ENCODE data around the gene GCSH.
"Not testable (repeated sequence)": the region's sequence is repeated elsewhere in the genome, so short reads cannot be mapped to it uniquely, and the experiment has no call there.

The GCSH gene

DNA sequence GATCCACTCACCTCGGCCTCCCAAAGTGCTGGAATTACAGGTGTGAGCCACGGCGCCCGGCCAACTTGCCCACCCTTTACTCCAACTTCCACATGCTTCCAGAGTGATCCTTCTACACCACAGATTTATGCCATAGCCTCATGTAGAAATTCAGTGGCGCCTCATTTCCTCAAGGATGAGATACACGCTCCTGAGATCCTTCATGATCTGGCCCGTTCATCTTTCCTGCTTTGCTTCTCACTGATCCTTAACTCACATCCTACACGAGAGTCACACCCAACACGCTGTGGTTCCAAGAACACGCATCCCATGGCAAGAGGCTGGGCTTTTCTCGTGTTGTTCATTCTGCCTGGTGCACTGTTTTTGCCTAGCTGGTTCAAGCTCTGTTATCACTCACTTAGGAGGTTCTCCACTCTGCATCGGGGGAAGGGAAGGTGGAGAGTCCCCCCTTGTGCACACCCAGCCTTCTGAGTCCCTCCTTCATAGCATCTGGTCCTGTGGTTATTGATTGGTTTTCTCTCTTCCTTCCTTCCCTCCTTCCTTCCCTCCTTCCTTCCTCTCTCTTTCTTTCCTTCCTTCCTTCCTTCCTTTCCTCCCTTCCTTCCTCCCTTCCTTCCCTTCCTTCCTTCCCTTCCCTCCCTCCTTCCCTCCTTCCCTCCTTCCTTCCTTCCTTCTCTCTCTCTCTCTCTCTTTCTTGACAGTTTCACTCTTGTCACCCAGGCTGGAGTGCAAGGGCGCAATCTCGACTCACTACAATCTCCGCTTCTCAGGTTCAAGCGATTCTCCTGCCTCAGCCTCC is 32.7 kb upstream of the GCSH start:
- Histone ChIP-seq H3K4me1 (peaks cover 0 to 10% (median 7%) of the 10 kb centered on the region in 10 experiments; a peak in 12 of 20 replicates), H3K9me3 (replicated peaks in 1 of 11) (0 out of 22 replicates have a peak, but pooled peaks cover 0 to 5% (median 0%) of the 10 kb centered on the region in 11 experiments), H4K20me1 (no peaks in the 10 kb centered on the region), H3K27me3 (no peaks in the 10 kb centered on the region), H3K9ac (no peak overlapping the region), H3K27ac (no peak overlapping the region; a peak in 1 of 22 replicates), H3K4me2 (peak overlapping the region in 8 of 11 experiments; percentile 5 to 42 (median 20); a peak in 9 of 22 replicates), H3K36me3 (no peaks in the 10 kb centered on the region), H3K4me3 (no peak overlapping the region)
- no peak for TF ChIP-seq Cebpa-rat (IDR thresholded peaks at IDR 0.05)

DNA sequence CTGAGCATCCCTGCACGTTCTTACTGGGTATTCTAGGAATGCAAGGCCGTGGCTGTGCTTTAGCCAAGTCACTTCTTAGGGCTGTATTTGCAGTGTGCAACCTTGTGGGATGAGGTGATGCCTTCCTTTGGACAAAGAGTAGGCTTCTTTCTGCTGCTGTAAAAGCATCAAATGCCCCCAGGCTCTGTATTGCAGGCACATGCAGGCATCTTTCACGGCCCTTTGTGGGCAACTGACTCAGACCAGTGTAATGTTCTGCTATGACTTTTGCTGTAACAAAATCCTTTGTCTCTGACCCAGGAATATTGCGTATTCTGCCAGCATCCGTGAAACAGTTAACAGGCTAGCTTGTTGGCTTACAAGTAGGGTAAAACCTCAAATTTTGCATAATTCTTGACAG is 30.9 kb upstream of the GCSH start:
- H3K36me3 ChIP-seq: no peaks in the 10 kb centered on the region
- no peaks in the 10 kb centered on the region for H3K27me3 ChIP-seq
- no peak overlapping the region for H3K4me3 ChIP-seq
- H3K9me3 ChIP-seq (replicated peaks in 1 of 11): 0 out of 22 replicates have a peak, but pooled peaks cover 0 to 5% (median 0%) of the 10 kb centered on the region in 11 experiments
- H3K4me1 ChIP-seq: peaks cover 0 to 10% (median 7%) of the 10 kb centered on the region in 10 experiments; a peak in 12 of 20 replicates
- TF ChIP-seq Cebpa-rat (IDR thresholded peaks at IDR 0.05): no peak
- H4K20me1 ChIP-seq: no peaks in the 10 kb centered on the region
- no peak overlapping the region for H3K27ac ChIP-seq
- no peak overlapping the region for H3K9ac ChIP-seq
- no peak overlapping the region for H3K4me2 ChIP-seq

DNA sequence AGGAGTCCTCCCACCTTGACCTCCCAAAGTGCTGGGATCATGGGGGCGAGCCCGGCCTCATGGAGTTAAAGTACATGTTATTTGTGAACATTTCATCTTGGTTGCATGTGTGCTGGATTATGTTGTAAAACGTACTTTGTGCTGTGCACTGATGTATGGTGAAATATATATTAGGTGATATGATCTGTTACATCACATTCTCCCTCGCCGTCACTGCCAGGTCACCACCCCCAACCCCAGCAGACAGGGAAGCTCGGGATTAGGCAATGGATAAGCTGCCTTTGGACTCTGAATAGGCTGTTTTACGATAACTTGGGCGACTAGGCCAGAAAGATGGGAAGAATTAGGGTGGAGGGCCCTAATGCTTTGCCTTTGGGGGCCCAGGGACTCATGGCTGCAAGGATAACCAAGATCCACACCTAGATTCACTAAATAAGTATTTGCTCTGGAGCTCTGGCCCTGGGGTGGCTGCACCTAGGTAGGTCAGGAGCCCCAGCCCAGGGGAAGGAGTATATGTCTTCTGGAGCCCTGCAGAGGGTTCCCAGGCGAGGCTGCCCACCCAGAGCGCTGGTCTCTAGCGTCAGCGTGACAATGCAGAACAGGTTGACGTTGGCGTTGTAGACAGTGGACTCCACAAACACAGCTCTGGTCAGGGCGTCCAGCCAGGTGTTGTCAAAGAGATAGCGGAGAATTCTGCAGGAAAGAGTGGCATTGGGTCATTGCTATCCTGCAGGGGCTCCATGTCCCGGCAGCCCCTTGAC is 27.1 kb upstream of the GCSH start:
- H3K27ac ChIP-seq: no peak overlapping the region
- no peaks in the 10 kb centered on the region for H4K20me1 ChIP-seq
- H3K9ac ChIP-seq: no peak overlapping the region
- no peaks in the 10 kb centered on the region for H3K9me3 ChIP-seq (replicated peaks in 1 of 11)
- H3K4me2 ChIP-seq: no peak overlapping the region
- H3K4me1 ChIP-seq: peaks cover 0 to 27% (median 13%) of the 10 kb centered on the region in 10 experiments; a peak in 13 of 20 replicates
- H3K27me3 ChIP-seq: no peaks in the 10 kb centered on the region
- H3K36me3 ChIP-seq: no peaks in the 10 kb centered on the region
- TF ChIP-seq Cebpa-rat (IDR thresholded peaks at IDR 0.05): 0 out of 22 replicates have a peak, but pooled peaks of 1 of the 11 experiments have one; percentile 13
- H3K4me3 ChIP-seq: no peak overlapping the region

DNA sequence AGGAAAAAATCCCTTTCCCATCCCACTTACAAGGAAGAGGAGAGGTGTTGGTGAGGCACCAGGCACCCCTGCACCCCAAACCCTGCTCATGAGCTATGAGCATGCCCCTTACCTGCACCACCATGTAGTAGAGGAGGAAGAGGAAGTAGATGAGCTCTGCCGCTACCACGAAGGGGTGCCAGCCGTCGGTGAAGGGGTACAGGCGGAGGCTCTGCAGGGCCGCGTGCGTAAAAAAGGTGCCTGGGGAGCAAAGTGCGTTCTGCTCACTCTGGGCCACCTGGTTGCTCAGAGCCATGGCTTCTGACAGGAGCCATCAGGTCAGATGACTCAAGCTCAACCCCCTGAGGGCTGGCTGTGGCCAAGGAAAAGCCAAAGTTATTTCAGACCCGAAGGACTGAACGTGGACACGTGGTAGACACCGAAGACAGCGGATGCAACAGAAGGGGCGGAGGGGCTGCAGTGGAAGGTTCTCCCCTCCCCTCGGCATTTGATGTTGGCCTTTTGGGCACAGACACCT is 25.3 kb upstream of the GCSH start:
- TF ChIP-seq Cebpa-rat (IDR thresholded peaks at IDR 0.05): no peak
- H3K27ac ChIP-seq: no peak overlapping the region
- no peak overlapping the region for H3K4me3 ChIP-seq
- no peaks in the 10 kb centered on the region for H3K36me3 ChIP-seq
- H3K9ac ChIP-seq: no peak overlapping the region
- H4K20me1 ChIP-seq: no peaks in the 10 kb centered on the region
- no peaks in the 10 kb centered on the region for H3K27me3 ChIP-seq
- H3K4me1 ChIP-seq: peaks cover 0 to 27% (median 13%) of the 10 kb centered on the region in 10 experiments; a peak in 13 of 20 replicates
- H3K4me2 ChIP-seq: peak overlapping the region in 2 of 11 experiments; percentile 12 to 63; a peak in 1 of 22 replicates
- no peaks in the 10 kb centered on the region for H3K9me3 ChIP-seq (replicated peaks in 1 of 11)

DNA sequence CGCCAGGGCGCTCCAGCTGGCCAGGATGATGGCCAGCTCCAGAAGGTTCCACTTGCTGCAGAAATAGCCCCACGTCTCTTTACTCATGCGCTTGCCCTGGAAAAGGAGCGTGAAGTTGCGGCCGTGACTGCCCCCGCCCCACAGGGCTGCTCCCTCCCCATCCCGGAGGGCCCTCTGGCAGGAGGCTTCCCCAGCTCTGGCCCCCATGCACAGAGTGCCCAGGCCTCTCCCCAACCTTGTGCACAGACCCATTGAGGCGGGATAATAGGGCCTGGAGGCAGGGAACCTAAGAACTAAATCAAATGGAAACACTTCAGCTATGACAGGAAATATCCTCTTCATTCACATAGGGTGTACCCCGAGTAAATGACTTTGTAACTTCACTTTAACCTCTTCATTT is 21.2 kb upstream of the GCSH start:
- no peaks in the 10 kb centered on the region for H3K9me3 ChIP-seq (replicated peaks in 1 of 11)
- no peak overlapping the region for H3K27ac ChIP-seq
- no peaks in the 10 kb centered on the region for H3K27me3 ChIP-seq
- no peaks in the 10 kb centered on the region for H4K20me1 ChIP-seq
- H3K4me1 ChIP-seq: peaks cover 0 to 27% (median 13%) of the 10 kb centered on the region in 10 experiments; a peak in 13 of 20 replicates
- H3K4me2 ChIP-seq: no peak overlapping the region
- no peaks in the 10 kb centered on the region for H3K36me3 ChIP-seq
- no peak overlapping the region for H3K4me3 ChIP-seq
- TF ChIP-seq Cebpa-rat (IDR thresholded peaks at IDR 0.05): no peak
- H3K9ac ChIP-seq: no peak overlapping the region

DNA sequence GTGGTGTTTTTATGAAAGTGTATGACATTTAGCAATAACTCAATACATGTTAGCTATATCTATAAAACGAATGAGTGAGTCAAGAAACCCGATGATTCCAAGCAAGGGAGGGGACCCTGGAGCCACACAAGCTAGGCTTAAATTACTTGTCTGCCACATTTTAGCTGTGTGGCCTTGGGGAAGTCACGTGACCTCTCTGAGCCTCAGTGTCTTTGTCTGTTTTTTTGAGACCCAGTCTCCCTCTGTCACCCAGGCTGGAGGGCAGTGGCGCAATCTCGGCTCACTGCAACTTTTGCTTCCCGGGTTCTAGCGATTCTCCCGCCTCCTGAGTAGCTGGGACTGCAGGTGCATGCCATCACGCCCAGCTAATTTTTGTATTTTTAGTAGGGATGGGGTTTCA is 20.1 kb upstream of the GCSH start:
- no peak overlapping the region for H3K27ac ChIP-seq
- peaks cover 0 to 21% (median 13%) of the 10 kb centered on the region in 10 experiments; a peak in 13 of 20 replicates for H3K4me1 ChIP-seq

DNA sequence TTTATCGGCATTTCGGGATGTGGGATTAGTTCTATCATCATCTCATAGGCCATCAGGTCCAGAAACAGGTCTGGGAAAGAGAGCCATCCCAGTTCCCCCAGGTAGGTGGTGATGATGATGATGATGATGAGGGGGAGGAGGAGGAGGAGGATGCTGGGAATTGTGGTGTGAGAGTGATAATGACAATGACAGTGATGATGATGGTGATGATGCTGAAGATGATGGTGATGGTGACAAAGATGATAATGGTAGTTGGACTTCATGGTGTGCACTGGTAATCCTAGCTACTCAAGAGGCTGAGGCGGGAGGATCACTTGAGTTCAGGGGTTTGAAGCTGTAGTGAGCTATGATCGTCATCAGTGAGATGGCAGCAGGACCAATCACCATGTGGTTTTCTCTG is 16.3 kb upstream of the GCSH start:
- no peaks in the 10 kb centered on the region for H3K36me3 ChIP-seq
- TF ChIP-seq Cebpa-rat (IDR thresholded peaks at IDR 0.05): no peak
- H4K20me1 ChIP-seq: no peaks in the 10 kb centered on the region
- H3K9ac ChIP-seq: no peak overlapping the region
- no peak overlapping the region for H3K27ac ChIP-seq
- no peaks in the 10 kb centered on the region for H3K27me3 ChIP-seq
- H3K4me2 ChIP-seq: no peak overlapping the region
- no peaks in the 10 kb centered on the region for H3K4me1 ChIP-seq
- no peaks in the 10 kb centered on the region for H3K9me3 ChIP-seq (replicated peaks in 1 of 11)
- no peak overlapping the region for H3K4me3 ChIP-seq

More for the DNA sequence above, 20.1 kb upstream of the GCSH start:
- Histone ChIP-seq H3K27me3 (no peaks in the 10 kb centered on the region), H3K4me2 (no peak overlapping the region), H4K20me1 (no peaks in the 10 kb centered on the region), H3K36me3 (no peaks in the 10 kb centered on the region), H3K9me3 (replicated peaks in 1 of 11) (no peaks in the 10 kb centered on the region), H3K9ac (no peak overlapping the region), H3K4me3 (no peak overlapping the region)
- no peak for TF ChIP-seq Cebpa-rat (IDR thresholded peaks at IDR 0.05)

DNA sequence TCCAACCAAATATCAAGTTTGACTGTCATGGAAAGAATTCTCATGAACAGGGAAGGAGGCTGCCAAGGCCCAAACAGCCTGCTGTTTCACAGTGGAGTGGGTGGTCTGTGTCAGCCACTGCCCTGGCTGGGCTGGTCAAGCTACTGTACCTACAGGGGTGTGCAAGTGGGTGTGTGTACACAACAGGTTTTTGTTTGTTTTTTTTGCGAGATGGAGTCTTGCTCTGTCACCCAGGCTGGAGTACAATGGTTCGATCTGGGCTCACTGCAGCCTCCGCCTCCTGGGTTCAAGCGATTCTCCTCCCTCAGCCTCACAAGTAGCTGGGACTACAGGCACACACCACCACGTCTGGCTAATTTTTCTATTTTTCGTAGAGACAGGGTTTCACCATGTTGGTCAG is 13.1 kb upstream of the GCSH start:
- H3K36me3 ChIP-seq; H3K27ac ChIP-seq; H3K4me1 ChIP-seq; H4K20me1 ChIP-seq; H3K4me3 ChIP-seq; H3K4me2 ChIP-seq; H3K9ac ChIP-seq; H3K27me3 ChIP-seq; H3K9me3 ChIP-seq (replicated peaks in 1 of 11): not testable (repeated sequence)

DNA sequence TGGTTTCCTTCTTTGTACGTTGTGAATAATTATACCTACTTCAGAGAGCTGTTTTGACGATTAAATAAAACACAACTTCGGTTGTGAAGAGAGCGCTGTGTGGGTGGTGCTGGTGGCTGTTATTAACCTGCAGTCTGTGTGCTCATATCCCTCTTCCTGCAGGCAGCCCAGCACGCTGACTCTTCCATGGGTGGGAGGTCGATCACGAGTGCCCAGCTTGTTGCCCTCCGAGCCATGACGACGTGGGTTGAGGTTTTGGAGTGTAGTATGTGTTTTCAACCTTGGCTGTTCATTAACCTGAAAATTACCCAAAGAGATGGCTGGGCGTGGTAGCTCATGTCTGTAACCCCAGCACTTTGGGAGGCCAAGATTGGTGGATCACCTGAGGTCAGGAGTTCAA is 11.3 kb upstream of the GCSH start:
- peaks cover 0 to 7% (median 0%) of the 10 kb centered on the region in 10 experiments; a peak in 2 of 20 replicates for H3K4me1 ChIP-seq
- no peak overlapping the region for H3K9ac ChIP-seq
- H3K4me2 ChIP-seq: no peak overlapping the region
- no peak overlapping the region for H3K4me3 ChIP-seq
- H4K20me1 ChIP-seq: no peaks in the 10 kb centered on the region
- no peak overlapping the region for H3K27ac ChIP-seq
- no peak for TF ChIP-seq Cebpa-rat (IDR thresholded peaks at IDR 0.05)
- H3K9me3 ChIP-seq (replicated peaks in 1 of 11): no peaks in the 10 kb centered on the region
- H3K27me3 ChIP-seq: no peaks in the 10 kb centered on the region
- no peaks in the 10 kb centered on the region for H3K36me3 ChIP-seq

All from BLaER1 treated with 17β-estradiol and CSF1 and Interleukin-3, amounts not matched to agents 10 nM and 100 nM (cell line).